Natural killer cell (primary cell): ENCODE data around the gene ATOSA. TPM values are rescaled to one million over a fixed set of nuclear protein-coding genes. Genes with fewer than 3 reads are reported as not detected.

Experiments
- ATAC-seq, 3 donors: fragments of 150-1000 bp in 2 of 3; fragments of 200-7000 bp in 1 of 3; cut with Tn5 transposase; 1 replicate in 1 of 3; 2 replicates in 2 of 3; pipeline ENCODE4 v1.10.0; 2021; ENCODE audit warnings: mild to moderate bottlenecking in 2 of 3, moderate library complexity in 2 of 3
- DNase-seq, 2 donors: peaks; one replicate each; pipeline versions ENCODE4 v3.0.0 to v3.0.0-alpha.2; 2013 to 2021; ENCODE audit warnings: mixed read lengths in 1 of 2
- H3K27ac ChIP-seq: one replicate; pipeline ENCODE4 v1.5.1; 2013; ENCODE audit warnings: mild to moderate bottlenecking, low read length
- H3K27me3 ChIP-seq: one replicate; pipeline ENCODE4 v1.6.1; 2013; ENCODE audit warnings: low read length; ENCODE audit not compliant: control insufficient read depth, insufficient read depth
- H3K36me3 ChIP-seq: one replicate; pipeline ENCODE4 v1.6.1; 2013; ENCODE audit warnings: low read length; ENCODE audit not compliant: control insufficient read depth, insufficient read depth
- H3K4me1 ChIP-seq: one replicate; pipeline ENCODE4 v1.6.1; 2013; ENCODE audit warnings: low read length; ENCODE audit not compliant: control insufficient read depth, insufficient read depth
- H3K4me3 ChIP-seq: one replicate; pipeline ENCODE4 v1.5.1; 2013; ENCODE audit warnings: low read length
- H3K9me3 ChIP-seq: one replicate; pipeline ENCODE4 v1.6.1; 2013; ENCODE audit warnings: low read length; ENCODE audit not compliant: control insufficient read depth, insufficient read depth
- H3K27ac Mint-ChIP-seq, 2 donors: one replicate each; pipeline ENCODE4 v1.8.0; 2022; ENCODE audit warnings: mild to moderate bottlenecking in 2 of 2, mixed read lengths in 2 of 2, moderate library complexity in 1 of 2
- H3K27me3 Mint-ChIP-seq, 2 donors: one replicate each; pipeline ENCODE4 v1.8.0; 2022; ENCODE audit warnings: low read depth in 2 of 2, mixed read lengths in 2 of 2
- H3K36me3 Mint-ChIP-seq: one replicate; pipeline ENCODE4 v1.8.0; 2022; ENCODE audit warnings: mixed read lengths
- H3K4me1 Mint-ChIP-seq, 2 donors: one replicate each; pipeline ENCODE4 v1.8.0; 2022; ENCODE audit warnings: mixed read lengths in 2 of 2
- H3K4me3 Mint-ChIP-seq: one replicate; pipeline ENCODE4 v1.8.0; 2022; ENCODE audit warnings: mild to moderate bottlenecking, moderate library complexity, mixed read lengths
- H3K9me3 Mint-ChIP-seq, 2 donors: one replicate each; pipeline ENCODE4 v1.8.0; 2022; ENCODE audit warnings: mixed read lengths in 2 of 2
- CTCF ChIP-seq: fragments of 200-600 bp; IDR thresholded peaks from one replicate; pipeline ENCODE4 v1.8.0; 2022; ENCODE audit warnings: antibody characterized with exemption
- WGBS: methylation state at CpG from one replicate; pipeline ENCODE4 v1.1.7; 2013; ENCODE audit warnings: missing lambda C conversion rate; ENCODE audit not compliant: insufficient coverage; 5-methylcytosine and 5-hydroxymethylcytosine counted together
- intact Hi-C: fragments of 100-400 bp; cut with micrococcal nuclease; formaldehyde crosslinking; loops from one replicate; pipeline ENCODE4 v1.14.2; 2022
- total RNA-seq, 4 donors: library from RNA; stranded (reverse); fragments of 120-200 nt in 1 of 4; gene quantifications; one replicate each; pipeline versions ENCODE4 v1.2.3 to v1.2.4, GENCODE V29; 2013 to 2022

The ATOSA gene
- total RNA-seq, 3 donors from 2014 or later (not counting 1 experiment from before 2014, with no cell fraction given): 107 to 127 (median 114) TPM

GRCh38 chr15:52653431-52653964 is 25.7 kb downstream of the ATOSA start:
- Mint-ChIP-seq H3K27ac (peak overlapping the region; percentile 1 to 46), H3K36me3 (no peaks in the 10 kb centered on the region)
- H3K36me3 ChIP-seq: peaks cover 52% of the 10 kb centered on the region

GRCh38 chr15:52652984-52653383 is 26.2 kb downstream of the ATOSA start:
- intact Hi-C loops: no loop called here
- H3K27ac ChIP-seq: no peak overlapping the region
- Mint-ChIP-seq H3K4me1 (peaks cover 16 to 20% of the 10 kb centered on the region in 2 donors), H3K36me3 (no peaks in the 10 kb centered on the region), H3K4me3 (no peak overlapping the region), H3K27me3 (no peaks in the 10 kb centered on the region), H3K27ac (peak overlapping the region; percentile 1 to 46), H3K9me3 (no peaks in the 10 kb centered on the region)
- no peaks in the 10 kb centered on the region for H3K9me3 ChIP-seq
- DNase-seq (no peak), ATAC-seq (no peak)
- WGBS: 85% methylated on average over 5 of the region's 5 CpGs
- no peaks in the 10 kb centered on the region for H3K27me3 ChIP-seq
- no peaks in the 10 kb centered on the region for H3K4me1 ChIP-seq
- H3K36me3 ChIP-seq: peaks cover 52% of the 10 kb centered on the region
- H3K4me3 ChIP-seq: no peak overlapping the region
- TF ChIP-seq CTCF: no peak

More at GRCh38 chr15:52653431-52653964, 25.7 kb downstream of the ATOSA start:
- Mint-ChIP-seq H3K27me3 (no peaks in the 10 kb centered on the region), H3K4me3 (no peak overlapping the region), H3K4me1 (peaks cover 20 to 24% of the 10 kb centered on the region in 2 donors), H3K9me3 (no peaks in the 10 kb centered on the region)
- WGBS: 98% methylated on average over 4 of the region's 5 CpGs
- Histone ChIP-seq H3K27me3 (no peaks in the 10 kb centered on the region), H3K4me1 (no peaks in the 10 kb centered on the region), H3K27ac (no peak overlapping the region), H3K4me3 (no peak overlapping the region), H3K9me3 (no peaks in the 10 kb centered on the region)
- ATAC-seq (no peak), DNase-seq (no peak)
- TF ChIP-seq CTCF: no peak
- intact Hi-C loops: no loop called here

GRCh38 chr15:52652286-52652685 is 26.9 kb downstream of the ATOSA start:
- H3K4me3 Mint-ChIP-seq: no peak overlapping the region

More at GRCh38 chr15:52652286-52652685, 26.9 kb downstream of the ATOSA start:
- H3K27ac ChIP-seq: peak overlapping the region; percentile 18
- no peaks in the 10 kb centered on the region for H3K9me3 ChIP-seq
- no peaks in the 10 kb centered on the region for H3K9me3 Mint-ChIP-seq
- peak in 2 of 3 donors; percentile 6 to 19 for ATAC-seq
- WGBS: 50% methylated on average over 1 of the region's 1 CpG
- peaks cover 45% of the 10 kb centered on the region for H3K36me3 ChIP-seq
- intact Hi-C loops: no loop called here
- no peaks in the 10 kb centered on the region for H3K36me3 Mint-ChIP-seq
- H3K4me3 ChIP-seq: no peak overlapping the region
- peak overlapping the region; percentile 1 to 60 for H3K27ac Mint-ChIP-seq
- no peak for TF ChIP-seq CTCF
- no peaks in the 10 kb centered on the region for H3K27me3 Mint-ChIP-seq
- peaks cover 16 to 20% of the 10 kb centered on the region in 2 donors for H3K4me1 Mint-ChIP-seq
- no peak for DNase-seq
- H3K27me3 ChIP-seq: no peaks in the 10 kb centered on the region
- H3K4me1 ChIP-seq: no peaks in the 10 kb centered on the region
